HepG2 (cell line): ENCODE data around the gene AAR2. TPM values are rescaled to one million over a fixed set of nuclear protein-coding genes. Genes with fewer than 3 reads are reported as not detected.

Experiments used
- ATAC-seq: fragments of 200-7000 bp; cut with Tn5 transposase; 3 replicates; pipeline ENCODE4 v1.9.1; 2020; ENCODE audit warnings: mild to moderate bottlenecking, moderate library complexity
- BruUV-seq: library from RNA; stranded (reverse); fragments of 400-500 nt; replicated peaks from 2 replicates; lab custom pipeline; 2021; lab: Mats Ljungman, UMichigan
- CTCF ChIA-PET: fragments of 300-600 bp; formaldehyde crosslinking; extraction: SDS; loops from one replicate; lab custom pipeline; 2021; ENCODE audit warnings: low total read pairs, inconsistent platforms, low intra/inter-chr PET ratio; lab: Yijun Ruan, JAX
- POLR2A ChIA-PET: fragments of 350-600 bp; sonication (Branson Sonifier 250); formaldehyde crosslinking; loops from one replicate; lab custom pipeline; 2020; ENCODE audit warnings: antibody characterized with exemption, inconsistent platforms; lab: Yijun Ruan, JAX
- DNase-seq: peaks from one replicate; pipeline ENCODE4 v3.0.0-alpha.2; 2015; ENCODE audit warnings: low spot score
- FAIRE-seq: peaks from 3 replicates; lab custom pipeline; 2011; peaks lifted over from hg19 to GRCh38; lab: Jason Lieb, UNC
- H2AFZ ChIP-seq: one replicate; pipeline ENCODE4 v1.6.1; 2011; ENCODE audit warnings: low read length, inconsistent platforms
- H3K27ac ChIP-seq: fragments of 300-600 bp; 3 replicates; pipeline ENCODE4 v1.8.0; 2011; ENCODE audit warnings: mixed run types, mild to moderate bottlenecking, mixed read lengths, low read length, inconsistent platforms; ENCODE audit not compliant: insufficient read depth; ENCODE audit errors: extremely low read length
- H3K27me3 ChIP-seq, 2 experiments: fragments of 200-600 bp in 1 of 2; 2 replicates in 1 of 2; 3 replicates in 1 of 2; pipeline versions ENCODE4 v1.6.0 to v1.8.0; 2011; ENCODE audit warnings: low read length in 2 of 2, mild to moderate bottlenecking in 2 of 2, moderate library complexity in 2 of 2, inconsistent platforms in 1 of 2; ENCODE audit not compliant: insufficient read depth in 2 of 2, control insufficient read depth in 1 of 2
- H3K36me3 ChIP-seq, 2 experiments: fragments of 200-600 bp in 1 of 2; replicated peaks in 1 of 2; 2 replicates in 1 of 2; 3 replicates in 1 of 2; pipeline versions ENCODE4 v1.5.1 to v1.8.0; 2011; ENCODE audit warnings: low read length in 2 of 2, inconsistent platforms in 1 of 2; ENCODE audit not compliant: insufficient read depth in 2 of 2, control insufficient read depth in 1 of 2
- H3K4me1 ChIP-seq: 2 replicates; pipeline ENCODE4 v1.5.1; 2012; ENCODE audit warnings: low read length, inconsistent platforms; ENCODE audit not compliant: insufficient read depth
- H3K4me2 ChIP-seq: 2 replicates; pipeline ENCODE4 v1.6.0; 2011; ENCODE audit warnings: low read depth, low read length, inconsistent platforms
- H3K4me3 ChIP-seq, 3 experiments: fragments of 200-600 bp in 1 of 3; sonication (generic), shearing (Covaris generic) in 1 of 3; replicated peaks in 1 of 3; 2 replicates each; pipeline ENCODE4 v1.5.1; 2011 to 2016; ENCODE audit warnings: low read length in 3 of 3, inconsistent platforms in 2 of 3, low read depth in 2 of 3, mild to moderate bottlenecking in 2 of 3, control low read depth in 1 of 3, mixed read lengths in 1 of 3; ENCODE audit not compliant: insufficient read depth in 1 of 3
- H3K79me2 ChIP-seq: one replicate; pipeline ENCODE4 v1.6.1; 2011; ENCODE audit warnings: low read length, inconsistent platforms; ENCODE audit not compliant: insufficient read depth
- H3K9ac ChIP-seq: 2 replicates; pipeline ENCODE4 v1.6.0; 2011; ENCODE audit warnings: mild to moderate bottlenecking, low read depth, low read length, inconsistent platforms; ENCODE audit not compliant: insufficient read depth
- H3K9me3 ChIP-seq: 2 replicates; pipeline ENCODE4 v1.5.1; 2012; ENCODE audit warnings: mild to moderate bottlenecking, low read length
- H4K20me1 ChIP-seq: 2 replicates; pipeline ENCODE4 v1.6.0; 2011; ENCODE audit warnings: inconsistent platforms, mild to moderate bottlenecking, low read length, moderate library complexity; ENCODE audit not compliant: insufficient read depth
- ATF5 ChIP-seq: sonication (generic); formaldehyde crosslinking; IDR thresholded peaks from 2 replicates; pipeline ENCODE4 v1.4.0; 2020; ENCODE audit warnings: mild to moderate bottlenecking, low read depth, missing genetic modification reagents
- CEBPB ChIP-seq: IDR thresholded peaks from 2 replicates; pipeline ENCODE4 v1.6.1; 2011; ENCODE audit warnings: low read depth, low read length, improper control_type of control experiment, borderline replicate concordance
- FOXA3 ChIP-seq: IDR thresholded peaks from 2 replicates; pipeline ENCODE4 v1.6.1; 2016; ENCODE audit warnings: missing genetic modification reagents, missing compliant biosample characterization
- FOXC1 ChIP-seq: sonication (generic); formaldehyde crosslinking; IDR thresholded peaks from 2 replicates; pipeline ENCODE4 v1.8.0; 2022; ENCODE audit warnings: mild to moderate bottlenecking, missing genetic modification reagents, borderline replicate concordance
- GABPB1 ChIP-seq: IDR thresholded peaks from 2 replicates; pipeline ENCODE4 v1.6.1; 2016; ENCODE audit warnings: mild to moderate bottlenecking, missing genetic modification reagents, moderate library complexity, missing compliant biosample characterization
- GATAD1 ChIP-seq: IDR thresholded peaks from 2 replicates; pipeline ENCODE4 v1.6.1; 2016; ENCODE audit warnings: missing genetic modification reagents, missing compliant biosample characterization
- GATAD2A ChIP-seq: IDR thresholded peaks from 2 replicates; pipeline ENCODE4 v1.6.1; 2016
- GZF1 ChIP-seq: sonication (generic); formaldehyde crosslinking; IDR thresholded peaks from 2 replicates; pipeline ENCODE4 v1.5.1; 2020; ENCODE audit warnings: mild to moderate bottlenecking, missing genetic modification reagents
- JARID2 ChIP-seq: sonication (generic); formaldehyde crosslinking; IDR thresholded peaks from 2 replicates; pipeline ENCODE4 v1.8.1; 2023; ENCODE audit warnings: missing genetic modification reagents, inconsistent platforms; ENCODE audit not compliant: insufficient replicate concordance
- MAFF ChIP-seq: IDR thresholded peaks from 2 replicates; pipeline ENCODE4 v1.6.1; 2011; ENCODE audit warnings: low read depth, low read length, improper control_type of control experiment
- MAFK ChIP-seq, 2 experiments: IDR thresholded peaks in 1 of 2; conservative IDR thresholded peaks in 1 of 2; 2 replicates each; pipeline ENCODE4 v1.6.1; 2011; ENCODE audit warnings: improper control_type of control experiment in 2 of 2, low read length in 2 of 2
- RBM22 ChIP-seq: fragments of 200-400 bp; formaldehyde crosslinking; optimal IDR thresholded peaks from 2 replicates; pipeline ENCODE3; 2017; ENCODE audit warnings: mild to moderate bottlenecking, low read length, moderate library complexity
- SAP130 ChIP-seq: IDR thresholded peaks from 2 replicates; pipeline ENCODE4 v1.6.1; 2016; ENCODE audit warnings: low read depth
- SOX13 ChIP-seq, 3 experiments: fragments of 450-650 bp in 1 of 3; sonication (generic) in 1 of 3; formaldehyde crosslinking in 1 of 3; IDR thresholded peaks in 2 of 3; conservative IDR thresholded peaks in 1 of 3; 2 replicates each; pipeline versions ENCODE4 v1.5.0 to v1.6.1; 2016 to 2020; ENCODE audit warnings: antibody characterized with exemption in 1 of 3, mild to moderate bottlenecking in 1 of 3, missing compliant biosample characterization in 1 of 3, missing genetic modification reagents in 1 of 3, moderate library complexity in 1 of 3
- TEF ChIP-seq: sonication (generic); formaldehyde crosslinking; IDR thresholded peaks from 2 replicates; pipeline ENCODE4 v1.5.0; 2020; ENCODE audit warnings: missing genetic modification reagents
- ZNF670 ChIP-seq: sonication (generic); formaldehyde crosslinking; IDR thresholded peaks from 2 replicates; pipeline ENCODE4 v1.8.0; 2022; ENCODE audit warnings: mild to moderate bottlenecking, missing genetic modification reagents, borderline replicate concordance
- ZNF749 ChIP-seq: sonication (generic); formaldehyde crosslinking; IDR thresholded peaks from 2 replicates; pipeline ENCODE4 v1.8.0; 2022; ENCODE audit warnings: mild to moderate bottlenecking, missing genetic modification reagents, moderate library complexity, borderline replicate concordance
- WGBS: methylation state at CpG from one replicate; pipeline ENCODE4 v1.1.6; 2017; ENCODE audit warnings: low lambda C conversion rate; 5-methylcytosine and 5-hydroxymethylcytosine counted together
- in situ Hi-C: cut with HindIII; loops from 2 replicates; pipeline ENCODE4 v1.10.0; 2017; ENCODE audit warnings: low pct_unique_long_range_greater_than_20kb; ENCODE audit not compliant: extremely low pct_ligation_motif_present
- intact Hi-C: fragments of 100-400 bp; cut with micrococcal nuclease; formaldehyde crosslinking; loops from one replicate; pipeline ENCODE4 v1.10.0; 2022; ENCODE audit not compliant: unreplicated experiment
- polyA plus RNA-seq, 8 experiments: library from polyadenylated mRNA; depleted of rRNA in 3 of 8; stranded (reverse) in 7 of 8; unstranded in 1 of 8; fragments of >200 nt; fragmentation: Illumina TruSeq in 4 of 8; extraction: Trizol in 4 of 8; gene quantifications; 2 replicates each; pipeline versions ENCODE4 v1.2.1 to v1.2.3, GENCODE V29; 2011 to 2016; ENCODE audit warnings: low read depth in 4 of 8, missing spikeins in 1 of 8, mixed read lengths in 1 of 8; ENCODE audit not compliant: insufficient read depth in 1 of 8
- total RNA-seq, 5 experiments: library from RNA; depleted of rRNA; stranded (reverse); fragments of >200 nt; fragmentation: Illumina TruSeq; extraction: Trizol; gene quantifications; 2 replicates each; pipeline ENCODE4 v1.2.3, GENCODE V29; 2016; ENCODE audit warnings: low read depth in 1 of 5

Gene AAR2
- total and polyA plus RNA-seq, 2 of the 13 experiments (the other 11 are each of a cell fraction or from before 2014, with no cell fraction given), result 45.2 to 46.2 TPM

- no TSS peak for BruUV-seq
- DNase-seq, result no peak
- H3K79me2 ChIP-seq, result peaks cover 40% of the 10 kb centered on the region
- TF ChIP-seq MAFK (conservative IDR thresholded peaks at IDR 0.05 in 1 of 2, IDR thresholded peaks at IDR 0.05 in 1 of 2; ENCODE audit: low read length in 2 of 2) (peak; percentile 84), MAFF (peak; percentile 77), ZNF749 (no peak)
- TF ChIP-seq, all 625 proteins: peak for 2
- intact Hi-C loops (no loop called here), in situ Hi-C loops (no loop called here)
- no peaks in the 10 kb centered on the region for H4K20me1 ChIP-seq
- H3K4me1 ChIP-seq, result peaks cover 35% of the 10 kb centered on the region
- H3K36me3 ChIP-seq, result peaks cover 17 to 34% of the 10 kb centered on the region in 2 experiments
- no peak overlapping the region for H3K27ac ChIP-seq
- POLR2A ChIA-PET, result interaction anchor here (0.7 to 1.1 kb wide), 2 partner anchors 20 to 161 kb away, joined by 3 read pairs; no protein-coding TSS in a partner anchor
- no peaks in the 10 kb centered on the region; a peak in 1 of 5 replicates for H3K27me3 ChIP-seq
- ATAC-seq (no peak), FAIRE-seq (no peak)
- H3K4me2 ChIP-seq, result peak overlapping the region; percentile 26; the same call in 1 of the 2 replicates
- H2AFZ ChIP-seq, result no peak overlapping the region
- H3K9me3 ChIP-seq, result no peaks in the 10 kb centered on the region
- WGBS, result 91% methylated on average over 3 of the region's 3 CpGs
- CTCF ChIA-PET, result no interaction called here
- no peak overlapping the region for H3K4me3 ChIP-seq
- H3K9ac ChIP-seq, result no peak overlapping the region; the same call in 1 of the 2 replicates
Measured at GRCh38 chr20:36238153-36238552, 1.9 kb downstream of the AAR2 start.

- DNase-seq (no peak), ATAC-seq (no peak), FAIRE-seq (no peak)
- ChIA-PET POLR2A (interaction anchor here (0.7 kb wide), 1 partner anchor 19 kb away, joined by 3 read pairs; no protein-coding TSS in a partner anchor), CTCF (no interaction called here)
- Histone ChIP-seq H3K27me3 (no peaks in the 10 kb centered on the region; a peak in 1 of 5 replicates), H3K27ac (no peak overlapping the region), H3K4me3 (no peak overlapping the region), H3K4me1 (peaks cover 35% of the 10 kb centered on the region), H3K36me3 (peaks cover 19 to 40% of the 10 kb centered on the region in 2 experiments), H3K9ac (no peak overlapping the region), H3K79me2 (peaks cover 40% of the 10 kb centered on the region), H3K4me2 (peak overlapping the region; percentile 26; the same call in 1 of the 2 replicates), H2AFZ (no peak overlapping the region), H4K20me1 (no peaks in the 10 kb centered on the region), H3K9me3 (no peaks in the 10 kb centered on the region)
- intact Hi-C loops, result no loop called here
- no TSS peak for BruUV-seq
- WGBS, result 53% methylated on average over 3 of the region's 3 CpGs
- in situ Hi-C loops, result no loop called here
- TF ChIP-seq CEBPB (peak; percentile 73; the same call in 1 of the 2 replicates), TEF (CRISPR knock-in tag) (peak; percentile 82; the same call in 1 of the 2 replicates), ATF5 (CRISPR knock-in tag) (no peak), ZNF670 (CRISPR knock-in tag) (no peak), FOXA3 (CRISPR knock-in tag) (peak; percentile 71), GZF1 (CRISPR knock-in tag) (no peak), JARID2 (no peak), FOXC1 (CRISPR knock-in tag) (no peak), GATAD2A (CRISPR knock-in tag) (peak; percentile 45; the same call in 1 of the 2 replicates), GABPB1 (CRISPR knock-in tag) (0 out of 2 replicates have a peak, but pooled peaks have one; percentile 3), SOX13 (IDR thresholded peaks at IDR 0.05) (no peak), SOX13 (CRISPR knock-in tag; conservative IDR thresholded peaks at IDR 0.05 in 1 of 2, IDR thresholded peaks at IDR 0.05 in 1 of 2) (0 out of 4 replicates have a peak, but pooled peaks of 1 of the 2 experiments have one; percentile 11), RBM22 (no peak), GATAD1 (0 out of 2 replicates have a peak, but pooled peaks have one; percentile 31), SAP130 (CRISPR knock-in tag) (0 out of 2 replicates have a peak, but pooled peaks have one; percentile 30)
Measured at GRCh38 chr20:36238760-36239159, 2.5 kb downstream of the AAR2 start.
